ENCODE data around the gene PARK7.

GRCh38 chr1:7941437-7941793, 20.1 kb upstream of the PARK7 start:
- TF ChIP-seq CTCF (IDR thresholded peaks at IDR 0.05; ENCODE audit: borderline replicate concordance, extremely low read depth, low read length, poor library complexity, severe bottlenecking) (no peak), EZH2 (IDR thresholded peaks at IDR 0.05; ENCODE audit: borderline replicate concordance, low read depth, low read length, severe bottlenecking) (no peak)
